Stimulated activated CD8-positive, alpha-beta memory T cell treated with anti-CD3 and anti-CD28 coated beads, Interleukin-2, amount 100 ng/mL, for 1 hour (primary cell): ENCODE results near the gene ULBP2.
"Not testable (repeated sequence)": the region's sequence is repeated elsewhere in the genome, so short reads cannot be mapped to it uniquely, and the experiment has no call there.

Experiments
- DNase-seq, 2 donors: peaks; one replicate each; pipeline ENCODE4 v3.0.0-alpha.2; 2020; ENCODE audit warnings: low read depth in 2 of 2

ULBP2 gene

GRCh38 chr6:149967591-149967990, 25.8 kb downstream of the ULBP2 start:
- no peak for DNase-seq

- DNase-seq = not testable (repeated sequence)
These were observed 26.2 kb downstream of the ULBP2 start for GRCh38 chr6:149967999-149968398.

GRCh38 chr6:149968909-149969308, 27.1 kb downstream of the ULBP2 start:
- DNase-seq = not testable (repeated sequence)

- DNase-seq = no peak
These were observed 27.8 kb downstream of the ULBP2 start for GRCh38 chr6:149969635-149970034.

- not testable (repeated sequence) for DNase-seq
These were observed 32.6 kb downstream of the ULBP2 start for GRCh38 chr6:149974394-149974793.

- DNase-seq = no peak
These were observed 33.0 kb downstream of the ULBP2 start for GRCh38 chr6:149974825-149975224.

- DNase-seq = no peak
These were observed 33.6 kb downstream of the ULBP2 start for GRCh38 chr6:149975400-149975799.

GRCh38 chr6:149977221-149977620, 35.4 kb downstream of the ULBP2 start:
- DNase-seq = no peak

GRCh38 chr6:149978610-149979009, 36.8 kb downstream of the ULBP2 start:
- no peak for DNase-seq

- no peak for DNase-seq
These were observed 37.5 kb downstream of the ULBP2 start for GRCh38 chr6:149979293-149979692.

- DNase-seq = no peak
These were observed 41.3 kb downstream of the ULBP2 start for GRCh38 chr6:149983145-149983544.

GRCh38 chr6:149984773-149985172, 43.0 kb downstream of the ULBP2 start:
- DNase-seq = no peak

GRCh38 chr6:149985481-149985937, 43.7 kb downstream of the ULBP2 start:
- DNase-seq = no peak

- no peak for DNase-seq
These were observed 45.8 kb downstream of the ULBP2 start for GRCh38 chr6:149987602-149988107.

- DNase-seq = no peak
These were observed 46.9 kb downstream of the ULBP2 start for GRCh38 chr6:149988550-149989346.

GRCh38 chr6:149990212-149990660, 48.4 kb downstream of the ULBP2 start:
- no peak for DNase-seq

- DNase-seq = no peak
These were observed 49.1 kb downstream of the ULBP2 start for GRCh38 chr6:149990661-149991471.

- not testable (repeated sequence) for DNase-seq
These were observed 49.6 kb downstream of the ULBP2 start for GRCh38 chr6:149991472-149991795.

GRCh38 chr6:149991838-149992237, 50.0 kb downstream of the ULBP2 start:
- no peak for DNase-seq

GRCh38 chr6:149995235-149995750, 53.5 kb downstream of the ULBP2 start:
- no peak for DNase-seq

- no peak for DNase-seq
These were observed 54.2 kb downstream of the ULBP2 start for GRCh38 chr6:149995971-149996370.
